ENCODE results near the gene TK1. TPM values are rescaled to one million over a fixed set of nuclear protein-coding genes. Genes with fewer than 3 reads are reported as not detected.

TK1 gene
- total RNA-seq, 2 donors from 2014 or later, result 0.66 to 4.9 TPM

DNA sequence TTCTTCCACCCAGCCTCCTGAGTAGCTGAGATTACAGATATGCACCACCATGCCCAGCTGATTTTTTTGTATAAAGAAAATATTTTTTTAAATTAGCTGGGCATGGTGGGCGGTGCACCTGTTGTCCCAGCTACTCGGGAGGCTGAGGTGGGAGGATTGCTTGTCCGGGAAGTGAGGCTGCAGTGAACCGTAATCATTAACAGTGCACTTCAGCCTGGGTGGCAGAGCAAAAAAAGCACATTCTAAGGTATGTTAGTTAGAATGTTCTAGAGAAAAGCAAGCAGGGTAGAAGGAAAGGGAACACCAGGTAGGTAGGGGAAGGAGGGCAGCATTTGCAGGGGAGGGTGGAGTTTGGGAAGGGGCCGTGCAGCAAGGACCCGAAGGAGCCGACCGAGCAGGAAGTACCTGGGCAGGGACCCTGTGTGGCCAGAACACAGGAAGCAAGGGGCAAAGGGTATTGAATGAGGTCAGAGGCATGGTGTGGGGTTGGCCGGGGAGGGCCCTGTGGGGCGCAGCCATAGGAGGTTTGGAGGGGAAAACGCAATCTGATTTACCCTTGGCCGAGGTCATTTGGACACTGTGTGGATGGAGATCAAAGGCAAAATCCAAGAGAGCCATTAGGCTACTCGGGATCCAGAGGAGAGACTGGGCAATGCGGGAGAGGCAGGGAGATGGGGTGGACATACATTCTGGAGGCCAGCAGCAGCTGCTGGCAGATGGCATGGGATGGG lies 38.4 kb downstream of the TK1 start:
- TF ChIP-seq POLR2A (IDR thresholded peaks at IDR 0.05), result no peak
- TF ChIP-seq, protein P1, sequence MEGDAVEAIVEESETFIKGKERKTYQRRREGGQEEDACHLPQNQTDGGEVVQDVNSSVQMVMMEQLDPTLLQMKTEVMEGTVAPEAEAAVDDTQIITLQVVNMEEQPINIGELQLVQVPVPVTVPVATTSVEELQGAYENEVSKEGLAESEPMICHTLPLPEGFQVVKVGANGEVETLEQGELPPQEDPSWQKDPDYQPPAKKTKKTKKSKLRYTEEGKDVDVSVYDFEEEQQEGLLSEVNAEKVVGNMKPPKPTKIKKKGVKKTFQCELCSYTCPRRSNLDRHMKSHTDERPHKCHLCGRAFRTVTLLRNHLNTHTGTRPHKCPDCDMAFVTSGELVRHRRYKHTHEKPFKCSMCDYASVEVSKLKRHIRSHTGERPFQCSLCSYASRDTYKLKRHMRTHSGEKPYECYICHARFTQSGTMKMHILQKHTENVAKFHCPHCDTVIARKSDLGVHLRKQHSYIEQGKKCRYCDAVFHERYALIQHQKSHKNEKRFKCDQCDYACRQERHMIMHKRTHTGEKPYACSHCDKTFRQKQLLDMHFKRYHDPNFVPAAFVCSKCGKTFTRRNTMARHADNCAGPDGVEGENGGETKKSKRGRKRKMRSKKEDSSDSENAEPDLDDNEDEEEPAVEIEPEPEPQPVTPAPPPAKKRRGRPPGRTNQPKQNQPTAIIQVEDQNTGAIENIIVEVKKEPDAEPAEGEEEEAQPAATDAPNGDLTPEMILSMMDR (IDR thresholded peaks at IDR 0.05), result no peak
- Histone ChIP-seq H3K4me1 (peaks cover 64% of the 10 kb centered on the region), H3K4me3 (no peak overlapping the region), H3K27ac (peak overlapping the region in 1 of 4 donors; percentile 89), H3K9me3 (no peaks in the 10 kb centered on the region), H3K36me3 (replicated peaks in 1 of 2; ENCODE audit: insufficient read depth in 1 of 2, low read depth in 2 of 2) (no peaks in the 10 kb centered on the region), H3K27me3 (no peaks in the 10 kb centered on the region)
- WGBS, 2 donors, result 65 to 77% methylated on average over 14 of the region's 14 CpGs
- ATAC-seq (no peak), DNase-seq (no peak)
- intact Hi-C loops (cut with DNase I), result no loop called here

DNA sequence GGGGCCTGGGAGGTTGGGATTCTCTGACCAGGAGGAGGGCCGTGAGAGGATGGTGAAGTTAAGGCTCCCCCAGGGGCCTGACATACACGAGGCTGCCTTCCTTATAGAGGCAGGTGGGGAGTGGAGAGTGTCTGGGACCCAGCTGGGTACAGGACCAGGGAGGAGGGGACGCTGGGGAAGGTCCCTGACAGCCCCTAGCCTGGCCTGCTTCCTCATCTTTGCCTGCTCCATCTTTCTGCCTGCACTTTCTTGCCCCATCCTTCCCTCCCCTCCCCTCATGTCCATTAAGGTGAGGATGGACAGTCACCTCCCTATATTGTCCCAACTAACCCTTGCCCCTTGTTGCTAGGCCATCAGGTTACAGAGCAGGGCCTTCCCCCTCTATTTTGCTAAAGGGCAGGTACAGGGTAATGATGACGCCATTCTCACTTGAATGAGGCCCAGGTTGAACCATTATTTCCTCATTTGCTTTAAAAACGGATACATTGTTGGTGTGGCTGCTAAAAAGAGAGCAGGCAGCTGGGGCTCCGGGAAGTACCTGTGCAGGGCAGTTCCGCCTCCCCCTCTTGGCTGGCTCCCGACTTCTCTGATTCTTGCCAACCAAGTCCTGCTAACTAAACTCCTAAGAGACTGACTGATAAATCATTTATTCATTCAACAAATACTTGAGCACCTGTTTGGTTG lies 39.4 kb downstream of the TK1 start:
- H3K4me1 ChIP-seq, result peaks cover 71% of the 10 kb centered on the region
- H3K36me3 ChIP-seq (replicated peaks in 1 of 2; ENCODE audit: insufficient read depth in 1 of 2, low read depth in 2 of 2), result no peaks in the 10 kb centered on the region
- H3K4me3 ChIP-seq, result no peak overlapping the region
- WGBS, 2 donors, result 37% methylated on average over 7 to 8 of the region's 8 CpGs
- H3K27me3 ChIP-seq, result no peaks in the 10 kb centered on the region
- no peaks in the 10 kb centered on the region for H3K9me3 ChIP-seq
- DNase-seq, result peak; percentile 53 to 83 (median 74)
- peak; percentile 4 for ATAC-seq
- intact Hi-C loops (cut with DNase I), result no loop called here
- TF ChIP-seq POLR2A (IDR thresholded peaks at IDR 0.05), result no peak
- TF ChIP-seq, protein P1 (IDR thresholded peaks at IDR 0.05), result no peak
- H3K27ac ChIP-seq, result peak overlapping the region; percentile 6 to 89 (median 87)

GRCh38 chr17:78146881-78147280 lies 40.0 kb downstream of the TK1 start:
- H3K36me3 ChIP-seq (replicated peaks in 1 of 2; ENCODE audit: insufficient read depth in 1 of 2, low read depth in 2 of 2), result no peaks in the 10 kb centered on the region
- H3K27ac ChIP-seq, result peak overlapping the region; percentile 6 to 89 (median 87)
- intact Hi-C loops (cut with DNase I), result no loop called here
- H3K4me1 ChIP-seq, result peaks cover 76% of the 10 kb centered on the region
- H3K27me3 ChIP-seq, result no peaks in the 10 kb centered on the region
- no peak for TF ChIP-seq POLR2A (IDR thresholded peaks at IDR 0.05)
- ATAC-seq, result no peak
- DNase-seq, result no peak
- H3K9me3 ChIP-seq, result no peaks in the 10 kb centered on the region
- no peak overlapping the region for H3K4me3 ChIP-seq
- WGBS, 2 donors, result 80 to 87% methylated on average over 2 to 6 of the region's 6 CpGs

- DNase-seq (no peak), ATAC-seq (no peak)
- Histone ChIP-seq H3K4me1 (peaks cover 76% of the 10 kb centered on the region), H3K4me3 (no peak overlapping the region), H3K27me3 (no peaks in the 10 kb centered on the region), H3K9me3 (no peaks in the 10 kb centered on the region), H3K36me3 (replicated peaks in 1 of 2; ENCODE audit: insufficient read depth in 1 of 2, low read depth in 2 of 2) (no peaks in the 10 kb centered on the region), H3K27ac (peak overlapping the region in 3 of 4 donors; percentile 86 to 89 (median 88))
- 85 to 93% methylated on average over 6 to 7 of the region's 7 CpGs for WGBS, 2 donors
- intact Hi-C loops (cut with DNase I), result no loop called here
- TF ChIP-seq, protein P1 (IDR thresholded peaks at IDR 0.05), result no peak
- TF ChIP-seq POLR2A (IDR thresholded peaks at IDR 0.05), result no peak
Observed at GRCh38 chr17:78146471-78146869, 40.4 kb downstream of the TK1 start.

GRCh38 chr17:78144736-78145641 lies 41.9 kb downstream of the TK1 start:
- no peak overlapping the region for H3K4me3 ChIP-seq
- H3K36me3 ChIP-seq (replicated peaks in 1 of 2; ENCODE audit: insufficient read depth in 1 of 2, low read depth in 2 of 2), result no peaks in the 10 kb centered on the region
- DNase-seq (peak; percentile 93 to 98 (median 97)), ATAC-seq (peak; percentile 83)
- peaks cover 82% of the 10 kb centered on the region for H3K4me1 ChIP-seq
- H3K9me3 ChIP-seq, result no peaks in the 10 kb centered on the region
- H3K27ac ChIP-seq, result peak overlapping the region; percentile 70 to 89 (median 87)
- H3K27me3 ChIP-seq, result no peaks in the 10 kb centered on the region
- intact Hi-C loops (cut with DNase I), result no loop called here
- TF ChIP-seq POLR2A (IDR thresholded peaks at IDR 0.05), result peak in 1 of 3 donors; percentile 27
- TF ChIP-seq, protein P1 (IDR thresholded peaks at IDR 0.05), result peak in 4 of 7 experiments; percentile 16 to 38 (median 26)
- whole genome bisulfite sequencing, 2 donors, result 15 to 25% methylated on average over 7 to 18 of the region's 18 CpGs

Data from body of pancreas (tissue), 4 donors.